GM12872 (cell line): ENCODE results near the gene NEDD4L.

Source experiments
- CTCF ChIP-seq: IDR thresholded peaks from 3 replicates; pipeline ENCODE4 v1.5.1; 2011; ENCODE audit warnings: low read depth, mild to moderate bottlenecking, low read length, moderate library complexity; ENCODE audit not compliant: insufficient read depth

The NEDD4L gene

GRCh38 chr18:58381676-58382411 lies 337.8 kb downstream of the NEDD4L start:
- TF ChIP-seq CTCF: no peak

- no peak for TF ChIP-seq CTCF
These were observed 338.4 kb downstream of the NEDD4L start for GRCh38 chr18:58382446-58382845.

- TF ChIP-seq CTCF: no peak
These were observed 341.4 kb downstream of the NEDD4L start for GRCh38 chr18:58385472-58385871.

- no peak for TF ChIP-seq CTCF
These were observed 342.8 kb downstream of the NEDD4L start for GRCh38 chr18:58386780-58387179.

- no peak for TF ChIP-seq CTCF
These were observed 343.7 kb downstream of the NEDD4L start for GRCh38 chr18:58387716-58388115.

- TF ChIP-seq CTCF: no peak
These were observed 344.7 kb downstream of the NEDD4L start for GRCh38 chr18:58388736-58389135.

- TF ChIP-seq CTCF: no peak
These were observed 345.7 kb downstream of the NEDD4L start for GRCh38 chr18:58389745-58390144.
